ENCODE data around the gene TCF7L1. TPM values are rescaled to one million over a fixed set of nuclear protein-coding genes. Genes with fewer than 3 reads are reported as not detected.

Gene TCF7L1
- total RNA-seq, 1 donor from 2014 or later, result 4.2 TPM

DNA sequence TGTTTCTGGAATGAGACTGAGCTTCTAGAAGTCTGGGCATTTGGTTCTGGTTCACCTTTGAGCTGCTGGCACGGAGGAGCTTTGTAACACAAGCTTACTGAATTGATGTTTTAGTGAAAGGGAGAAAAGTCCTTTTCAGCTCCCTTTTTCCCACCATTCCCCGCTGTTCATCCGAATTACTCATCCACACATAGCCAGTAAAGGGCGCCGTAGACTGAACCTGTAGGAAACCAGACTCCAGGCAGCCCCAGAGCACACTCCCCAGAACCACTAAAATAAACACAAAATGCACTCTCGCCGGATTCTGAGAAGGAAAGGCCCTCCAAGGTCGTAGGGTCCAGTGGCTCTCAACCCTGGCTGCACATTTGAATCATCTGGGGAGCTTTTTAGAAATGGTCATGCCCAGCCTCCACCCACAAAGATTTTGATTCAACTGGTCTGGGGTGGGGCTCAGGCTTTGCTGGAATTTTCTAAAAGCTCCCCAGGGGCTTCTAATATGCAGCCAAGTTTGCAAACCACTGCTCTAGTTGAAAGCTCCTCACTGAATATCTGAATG lies 29.6 kb downstream of the TCF7L1 start:
- no peak for DNase-seq (ENCODE audit: low read depth in 2 of 2)

DNA sequence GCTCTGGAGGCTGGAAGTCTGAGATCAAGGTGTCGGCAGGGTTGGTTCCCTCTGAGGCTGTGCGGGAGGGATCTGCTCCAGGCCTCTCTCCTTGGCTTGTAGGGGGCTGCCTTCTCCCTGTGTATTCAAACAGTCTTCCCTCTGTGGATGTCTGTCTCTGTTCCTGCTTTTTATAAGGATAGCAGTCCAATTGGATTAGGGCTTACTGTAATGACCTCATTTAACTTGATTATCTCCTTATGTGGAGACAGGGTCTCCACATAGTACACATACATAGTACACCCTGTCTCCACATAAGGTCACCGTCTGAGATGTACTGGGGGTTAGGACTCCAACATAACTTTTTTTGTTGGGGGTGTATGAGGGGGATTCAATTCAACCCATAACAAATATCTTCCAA lies 30.5 kb downstream of the TCF7L1 start:
- no peak for DNase-seq (ENCODE audit: low read depth in 2 of 2)

DNA sequence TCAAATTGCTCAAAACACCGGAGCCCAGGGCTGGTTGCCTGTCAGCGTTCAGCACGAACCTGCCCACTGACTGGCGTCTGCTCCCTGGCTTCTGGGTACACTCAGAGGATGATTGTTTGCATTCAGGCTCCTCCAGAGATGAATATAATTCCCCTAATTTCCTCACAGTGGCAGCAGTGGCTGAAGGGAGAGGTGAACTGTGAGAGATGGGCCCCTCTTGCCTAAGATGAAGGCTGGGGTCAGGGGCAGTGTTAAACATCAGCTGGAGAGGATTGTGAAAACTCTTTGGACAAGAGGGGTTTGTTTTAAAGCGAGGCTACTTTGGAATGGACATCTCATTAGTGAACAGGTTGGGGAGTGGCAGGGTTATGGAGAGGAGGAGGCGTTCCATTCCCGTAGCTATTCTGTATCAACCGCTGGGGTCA lies 31.0 kb downstream of the TCF7L1 start:
- no peak for DNase-seq (ENCODE audit: low read depth in 2 of 2)

DNA sequence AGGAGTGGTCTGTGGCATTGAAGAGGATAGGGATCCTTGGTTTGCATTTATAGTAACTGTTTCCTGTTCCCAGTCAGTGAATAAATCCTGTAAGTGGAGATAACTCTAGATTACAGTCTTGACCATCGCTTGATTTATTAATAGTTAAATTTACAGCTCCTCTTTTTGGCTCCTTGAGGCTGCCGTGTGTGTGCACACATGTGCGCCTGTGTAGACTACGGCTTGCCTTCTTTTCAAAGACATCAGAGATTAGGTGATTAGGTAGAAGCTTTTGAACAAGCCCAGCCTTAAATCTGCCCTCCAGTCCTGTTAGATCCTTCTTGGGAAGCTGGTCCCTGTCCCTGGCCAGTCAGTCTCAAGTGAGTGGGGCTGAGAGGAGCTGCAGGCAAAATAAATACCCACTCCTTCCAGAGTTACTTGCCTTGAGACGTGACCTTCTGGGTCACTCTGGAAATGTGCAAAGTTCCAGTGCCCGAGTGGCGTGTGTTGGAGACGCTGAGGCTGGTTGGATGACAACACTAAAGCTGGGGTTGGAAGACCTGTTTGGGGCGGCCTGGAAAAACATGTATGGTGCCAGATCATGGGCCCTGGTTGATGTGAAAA lies 32.0 kb downstream of the TCF7L1 start:
- DNase-seq (ENCODE audit: low read depth in 2 of 2), result no peak

DNA sequence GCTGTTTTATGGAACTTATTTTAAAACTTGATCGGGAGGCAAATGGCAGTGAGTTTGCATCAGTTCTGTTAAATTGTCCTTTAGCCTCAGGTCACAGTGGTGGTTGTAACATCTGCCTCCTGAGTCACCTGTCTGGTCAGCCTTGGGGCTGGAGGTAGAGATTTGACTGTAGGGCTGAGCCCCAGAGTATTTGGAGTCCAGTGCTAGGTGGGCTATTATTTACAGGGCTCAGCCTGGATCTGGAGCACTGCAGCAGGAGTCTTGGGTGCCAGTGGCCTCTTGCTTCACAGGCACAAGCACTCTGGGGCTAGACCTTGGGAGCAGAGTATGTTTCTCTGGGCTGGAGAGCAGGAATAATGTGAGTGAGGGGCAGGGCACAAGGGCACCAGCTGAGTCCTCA lies 32.8 kb downstream of the TCF7L1 start:
- DNase-seq (ENCODE audit: low read depth in 2 of 2), result no peak

DNA sequence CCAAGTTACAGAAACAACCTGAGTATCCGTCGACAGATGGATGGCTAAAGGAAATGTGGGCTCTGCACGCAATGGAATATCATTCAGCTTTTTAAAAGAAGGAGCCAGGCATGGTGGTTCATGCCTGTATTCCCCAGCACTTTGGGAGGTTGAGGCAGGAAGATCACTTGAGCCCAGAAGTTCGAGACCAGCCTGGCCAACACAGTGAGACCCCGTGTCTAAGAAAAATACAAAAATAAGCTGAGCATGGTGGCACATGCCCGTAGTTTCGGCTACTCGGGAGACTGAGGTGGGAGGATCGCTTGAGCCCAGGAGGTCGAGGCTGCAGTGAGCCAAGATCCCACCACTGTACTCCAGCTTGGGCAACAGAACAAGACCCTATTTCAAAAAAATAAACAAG lies 34.3 kb downstream of the TCF7L1 start:
- DNase-seq (ENCODE audit: low read depth in 2 of 2), result peak in 1 of 2 donors; percentile 15

DNA sequence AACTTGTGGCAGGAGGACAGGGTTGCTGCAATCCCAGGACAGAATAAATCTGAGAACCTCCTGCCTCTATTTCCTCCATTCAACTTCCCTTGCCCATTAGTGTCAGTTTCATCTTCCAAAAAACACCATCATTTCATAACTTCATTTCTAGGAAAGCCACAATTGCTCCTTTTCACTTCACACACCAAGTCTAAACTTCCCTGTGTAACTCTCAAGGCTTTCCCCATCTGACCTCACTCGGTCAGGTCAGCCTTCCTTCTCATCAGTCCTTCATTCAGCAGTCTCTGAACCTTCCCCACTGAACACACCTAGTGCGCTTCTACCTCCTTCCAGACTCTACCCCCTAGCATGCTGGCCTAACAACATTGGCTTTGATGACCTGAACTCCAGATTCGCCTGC lies 35.8 kb downstream of the TCF7L1 start:
- DNase-seq (ENCODE audit: low read depth in 2 of 2), result no peak

DNA sequence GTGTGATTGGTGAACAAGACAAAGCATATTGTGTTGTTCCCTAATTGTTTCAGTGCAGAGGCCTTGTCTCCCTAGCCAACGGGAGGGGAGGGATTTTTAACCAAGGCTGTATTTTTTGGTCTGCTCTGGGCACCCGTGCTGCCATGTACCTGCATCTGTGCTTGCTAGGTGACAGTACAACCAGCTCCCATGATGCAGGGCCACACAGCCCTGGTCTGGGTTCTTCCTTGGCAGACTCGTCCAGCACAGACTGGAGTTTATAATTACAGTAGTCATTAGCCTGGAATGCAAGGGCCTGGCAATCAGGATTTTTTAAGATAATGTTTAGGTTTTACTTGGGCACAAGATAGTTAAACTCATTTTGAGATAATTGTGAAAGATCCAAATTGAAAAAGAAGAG lies 36.4 kb downstream of the TCF7L1 start:
- no peak for DNase-seq (ENCODE audit: low read depth in 2 of 2)

DNA sequence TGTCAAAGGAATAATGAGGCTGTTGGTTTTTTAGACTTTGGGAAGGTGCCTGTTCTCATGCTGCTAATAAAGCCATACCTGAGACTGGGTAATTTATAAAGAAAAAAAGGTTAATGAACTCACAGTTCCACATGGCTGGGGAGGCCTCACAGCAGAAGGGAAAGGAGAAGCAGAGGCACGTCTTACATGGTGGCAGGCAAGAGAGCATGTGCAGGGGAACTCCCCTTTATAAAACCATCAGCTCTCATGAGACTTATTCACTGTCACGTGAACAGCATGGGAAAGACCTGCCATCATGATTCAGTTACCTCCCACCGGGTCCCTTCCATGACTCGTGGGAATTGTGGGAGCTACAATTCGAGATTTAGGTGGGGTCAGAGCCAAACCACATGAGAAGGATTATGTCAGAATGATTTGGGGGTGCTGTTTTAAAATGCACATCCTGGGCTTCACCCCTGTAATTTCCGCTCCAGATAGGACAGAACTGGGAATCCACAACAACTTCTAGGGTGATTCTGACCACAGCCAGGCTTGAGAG lies 37.8 kb downstream of the TCF7L1 start:
- DNase-seq (ENCODE audit: low read depth in 2 of 2), result no peak

DNA sequence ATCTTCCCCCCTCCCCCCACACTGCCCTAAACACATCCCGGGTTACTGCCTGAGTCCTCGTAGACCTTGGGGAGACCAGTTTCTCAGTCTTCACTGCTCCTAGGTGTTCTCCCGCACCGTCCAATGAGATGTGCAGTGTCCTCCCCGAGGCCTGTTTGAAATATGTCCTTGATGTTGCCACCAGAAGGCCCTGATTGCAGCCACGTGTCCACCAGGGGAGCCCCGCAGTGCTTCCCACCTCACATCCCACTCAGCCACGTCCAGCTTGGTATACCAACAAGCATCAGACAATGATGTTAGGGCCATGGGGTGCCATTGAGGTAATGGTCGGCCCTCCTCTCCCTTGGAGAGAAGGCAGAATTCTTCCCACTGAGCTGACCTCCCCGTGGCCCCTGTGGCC lies 38.7 kb downstream of the TCF7L1 start:
- no peak for DNase-seq (ENCODE audit: low read depth in 2 of 2)

DNA sequence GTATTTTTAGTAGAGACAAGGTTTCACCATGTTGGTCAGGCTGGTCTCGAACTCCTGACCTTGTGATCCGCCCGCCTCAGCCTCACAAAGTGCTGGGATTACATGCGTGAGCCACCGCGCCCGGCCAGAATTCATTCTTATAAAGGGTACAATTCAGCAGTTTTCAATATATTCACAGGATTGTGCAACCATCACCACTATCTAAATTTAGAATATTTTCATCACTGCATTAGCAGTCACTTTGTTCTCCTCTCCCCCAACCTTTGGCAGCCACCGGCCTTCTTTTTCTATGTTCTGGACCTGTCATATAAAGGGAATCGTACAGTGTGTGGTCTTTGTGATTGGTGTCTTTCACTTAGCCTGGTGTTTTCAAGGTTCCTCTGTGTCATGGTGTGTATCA lies 40.7 kb downstream of the TCF7L1 start:
- peak in 1 of 2 donors; percentile 12 for DNase-seq (ENCODE audit: low read depth in 2 of 2)

DNA sequence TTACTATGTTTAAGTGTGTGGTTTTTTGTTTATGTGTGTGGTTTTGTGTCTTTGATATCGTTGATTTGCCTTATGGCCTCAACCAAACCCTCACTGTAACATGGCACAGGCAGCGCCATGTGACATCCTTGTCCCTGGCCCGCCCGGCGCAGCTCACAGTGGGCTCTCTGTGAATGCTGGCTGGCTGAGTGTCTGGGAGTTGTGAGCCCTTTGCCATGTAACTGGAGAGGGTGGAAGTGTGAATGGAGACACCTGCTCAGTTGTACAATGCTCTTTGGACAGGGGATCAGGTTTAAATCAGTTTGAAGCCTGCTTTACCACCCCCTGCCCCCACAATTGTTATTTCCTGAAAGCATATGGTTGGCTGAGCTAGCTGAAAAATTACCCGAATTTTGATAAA lies 41.8 kb downstream of the TCF7L1 start:
- peak; percentile 49 to 53 for DNase-seq (ENCODE audit: low read depth in 2 of 2)

DNA sequence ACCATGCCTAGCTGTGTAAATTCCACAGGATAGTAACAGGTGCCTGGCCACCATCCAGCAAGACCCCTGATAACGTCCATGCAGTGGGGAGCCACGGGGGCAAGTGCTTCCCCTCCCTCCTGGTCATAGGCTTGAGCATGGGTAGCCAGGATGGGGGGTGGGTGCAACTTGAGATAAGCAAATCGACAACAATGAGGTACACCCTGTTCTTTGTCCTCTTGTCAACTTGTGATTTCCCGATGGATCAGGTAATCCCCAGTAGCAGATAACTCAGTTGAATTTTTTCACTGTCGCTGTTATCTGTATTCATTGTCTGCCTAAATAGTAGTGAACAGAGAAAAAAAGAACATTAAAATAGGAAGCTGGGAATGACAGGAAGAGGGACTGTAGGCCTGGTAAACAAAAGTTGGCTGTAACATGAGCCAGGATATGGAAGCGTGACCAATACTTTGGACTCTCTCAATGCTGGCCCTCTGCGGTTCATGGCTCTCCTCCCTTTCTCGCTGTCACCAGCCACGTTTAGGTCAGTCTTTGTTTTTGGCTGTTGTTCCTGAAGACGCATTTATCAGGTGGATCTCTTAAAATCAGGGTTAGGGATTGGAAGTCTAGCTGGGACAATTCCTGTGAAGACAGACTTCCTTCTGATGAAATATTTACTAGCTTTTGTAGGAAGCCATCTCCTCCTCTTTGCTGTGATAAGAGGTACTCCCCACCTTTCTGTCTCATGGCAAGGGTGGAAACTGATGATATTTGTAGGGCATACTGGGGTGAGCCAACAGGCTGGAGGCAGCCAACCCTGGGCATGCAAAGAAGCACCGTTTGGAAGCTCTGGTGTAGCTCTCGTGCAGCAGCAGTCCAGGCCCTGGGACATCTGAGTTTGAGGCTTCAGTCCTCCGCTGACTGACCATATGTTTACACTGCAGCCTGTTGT lies 42.4 kb downstream of the TCF7L1 start:
- peak; percentile 86 to 87 for DNase-seq (ENCODE audit: low read depth in 2 of 2)

DNA sequence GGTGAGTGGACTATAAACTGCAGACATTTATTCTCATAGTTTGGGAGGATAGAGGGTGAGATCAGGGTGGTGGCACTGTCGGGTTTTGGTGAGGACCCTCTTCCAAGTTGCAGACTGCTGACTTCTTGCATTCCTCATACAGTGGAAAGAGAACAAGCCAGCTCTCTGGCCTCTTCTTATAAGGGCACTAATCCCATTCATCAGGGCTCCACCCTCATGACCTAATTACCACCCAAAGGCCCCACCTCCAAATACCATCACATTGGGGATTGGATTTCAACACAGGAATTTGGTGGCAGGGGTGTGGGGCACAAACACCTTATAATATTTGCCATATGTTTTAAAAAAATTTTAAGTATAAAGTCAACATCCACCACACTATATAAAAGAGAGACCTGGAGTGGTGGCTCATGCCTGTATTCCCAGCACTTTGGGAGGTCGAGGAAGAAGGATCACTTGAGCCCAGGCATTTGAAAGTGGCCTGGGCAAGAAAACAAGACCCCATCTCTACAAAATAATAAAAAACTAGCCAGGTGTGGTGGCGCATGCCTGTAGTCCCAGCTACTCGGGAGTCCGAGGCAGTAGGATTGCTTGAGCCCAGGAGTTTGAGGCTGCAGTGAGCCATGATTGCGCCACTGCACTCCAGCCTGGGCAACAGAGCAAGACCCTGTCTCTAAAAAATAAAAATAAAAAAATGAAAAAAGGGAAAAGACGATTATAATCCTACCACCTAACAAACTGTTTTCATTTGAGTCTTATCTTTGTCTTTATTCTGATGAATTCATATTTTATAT lies 44.0 kb downstream of the TCF7L1 start:
- DNase-seq (ENCODE audit: low read depth in 2 of 2), result no peak

DNA sequence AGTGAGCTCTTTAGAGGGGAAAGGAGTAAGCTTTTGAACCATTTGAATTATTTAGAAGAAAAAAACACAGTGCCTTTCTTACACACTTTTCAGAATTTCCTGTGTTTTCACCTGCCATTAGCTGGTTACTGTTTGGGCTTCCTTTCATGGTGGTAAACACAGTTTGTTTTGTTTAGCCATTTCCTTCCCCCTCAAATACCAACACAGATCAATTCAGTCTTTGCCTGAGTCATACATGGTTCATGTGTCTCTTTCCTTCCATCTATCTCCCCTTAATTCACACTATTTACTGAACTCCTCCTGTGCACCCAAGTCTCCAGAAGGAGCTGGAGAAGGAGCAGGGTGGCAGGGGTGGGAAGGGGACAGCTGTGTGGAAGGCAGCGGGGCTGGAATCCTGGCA lies 45.0 kb downstream of the TCF7L1 start:
- peak; percentile 44 to 53 for DNase-seq (ENCODE audit: low read depth in 2 of 2)

DNA sequence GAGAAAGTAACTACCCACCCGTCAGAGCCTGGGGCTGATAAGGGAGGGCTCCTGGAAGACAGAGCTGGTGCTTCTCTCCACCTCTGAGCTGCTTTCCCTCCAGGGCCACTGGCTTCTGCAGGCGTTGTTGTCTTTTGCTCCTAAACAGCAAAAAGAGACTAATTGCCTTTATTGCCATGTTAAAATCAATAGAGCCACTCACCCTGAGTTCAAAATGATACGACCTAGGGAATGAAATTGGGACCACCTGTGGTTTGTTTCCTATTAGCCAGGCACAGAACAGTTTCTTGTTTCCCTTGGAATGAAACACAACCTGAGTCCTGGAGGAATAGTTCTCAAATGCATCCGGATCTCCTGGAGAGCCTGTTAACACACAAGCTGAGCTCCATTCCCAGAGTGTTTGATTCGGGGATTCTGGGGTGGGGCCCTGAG lies 45.8 kb downstream of the TCF7L1 start:
- DNase-seq (ENCODE audit: low read depth in 2 of 2), result no peak

DNA sequence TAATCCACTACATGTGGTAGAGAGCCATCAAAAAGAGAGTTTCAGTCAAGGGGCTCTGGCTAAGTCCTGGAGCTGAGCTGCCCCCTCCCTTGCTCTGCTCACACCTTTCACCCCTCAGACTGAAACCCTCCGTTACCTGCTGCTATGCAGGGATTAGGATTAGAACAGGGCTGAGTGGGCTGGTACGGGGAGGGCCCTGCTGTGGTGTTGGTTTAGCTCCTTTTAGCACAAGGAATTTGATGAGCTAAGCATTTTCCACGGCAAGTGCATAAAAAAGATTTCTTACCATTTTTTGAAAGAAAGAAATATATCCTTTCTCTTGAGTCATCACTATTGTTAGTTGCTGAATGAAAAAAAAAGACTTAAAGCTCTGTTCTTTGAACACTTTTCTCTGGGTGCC lies 46.3 kb downstream of the TCF7L1 start:
- DNase-seq (ENCODE audit: low read depth in 2 of 2), result peak in 1 of 2 donors; percentile 24

DNA sequence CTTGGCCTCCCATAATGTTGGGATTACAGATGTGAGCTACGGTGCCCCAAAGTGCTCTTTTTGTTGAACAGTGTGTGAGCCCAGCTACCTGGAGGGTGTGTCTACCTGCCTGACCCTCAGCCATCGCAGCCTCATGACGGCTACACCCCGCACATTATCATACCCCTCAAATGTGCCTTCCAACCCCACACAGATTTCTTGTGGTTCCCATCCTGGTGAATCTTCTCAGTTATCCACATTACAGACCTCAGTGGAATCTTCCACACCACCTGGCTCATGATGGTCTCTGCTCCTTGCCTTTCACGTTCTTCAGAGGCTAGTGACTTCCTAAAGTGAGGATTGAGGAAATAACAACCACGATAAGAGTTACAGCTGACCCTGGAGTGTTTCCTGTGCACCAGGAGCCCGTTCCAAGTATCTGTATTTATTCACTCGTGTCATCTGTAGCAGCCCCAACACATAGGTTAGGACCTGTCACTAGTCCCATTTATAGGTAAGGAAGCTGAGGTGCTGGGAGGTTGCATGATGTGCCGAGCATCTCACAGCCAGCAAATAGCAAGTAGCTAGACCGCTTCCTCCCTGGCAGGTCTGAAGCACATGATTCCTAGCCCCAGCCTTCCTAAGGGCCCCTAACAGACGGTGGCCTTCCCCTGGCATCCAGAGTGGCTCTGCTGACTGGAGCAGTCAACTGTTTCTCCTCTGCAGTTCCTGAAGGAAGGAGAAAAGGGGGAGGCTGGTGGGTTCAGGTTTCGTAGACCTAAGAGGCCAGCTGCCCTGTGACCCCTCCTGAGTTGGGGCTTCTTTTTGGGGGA lies 47.3 kb downstream of the TCF7L1 start:
- DNase-seq (ENCODE audit: low read depth in 2 of 2), result peak in 1 of 2 donors; percentile 69

DNA sequence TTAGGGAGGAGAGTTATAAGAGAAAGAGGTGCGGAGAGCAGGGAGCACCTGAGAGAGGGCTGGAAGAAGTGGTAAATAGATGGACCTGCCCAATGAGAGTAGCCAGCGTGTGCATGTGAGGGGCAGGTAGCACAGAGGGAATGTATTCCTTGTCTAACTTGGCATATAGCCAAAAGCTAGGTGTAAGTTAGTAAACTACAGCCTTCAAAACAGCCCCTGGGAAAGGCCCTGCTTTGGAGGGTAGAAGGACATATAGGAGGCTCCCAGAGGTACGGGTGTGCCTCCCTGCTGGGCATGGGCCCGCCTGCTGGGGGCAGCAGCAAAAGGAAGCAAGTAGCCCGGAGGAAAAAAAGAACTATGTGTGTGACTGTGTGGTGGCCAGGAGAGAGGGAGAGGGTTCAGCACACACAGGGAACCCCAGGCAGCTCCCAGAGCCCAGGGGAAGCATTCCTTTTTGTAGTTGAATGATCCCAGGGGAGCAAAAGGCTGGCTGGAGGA lies 48.0 kb downstream of the TCF7L1 start:
- peak in 1 of 2 donors; percentile 27 for DNase-seq (ENCODE audit: low read depth in 2 of 2)

DNA sequence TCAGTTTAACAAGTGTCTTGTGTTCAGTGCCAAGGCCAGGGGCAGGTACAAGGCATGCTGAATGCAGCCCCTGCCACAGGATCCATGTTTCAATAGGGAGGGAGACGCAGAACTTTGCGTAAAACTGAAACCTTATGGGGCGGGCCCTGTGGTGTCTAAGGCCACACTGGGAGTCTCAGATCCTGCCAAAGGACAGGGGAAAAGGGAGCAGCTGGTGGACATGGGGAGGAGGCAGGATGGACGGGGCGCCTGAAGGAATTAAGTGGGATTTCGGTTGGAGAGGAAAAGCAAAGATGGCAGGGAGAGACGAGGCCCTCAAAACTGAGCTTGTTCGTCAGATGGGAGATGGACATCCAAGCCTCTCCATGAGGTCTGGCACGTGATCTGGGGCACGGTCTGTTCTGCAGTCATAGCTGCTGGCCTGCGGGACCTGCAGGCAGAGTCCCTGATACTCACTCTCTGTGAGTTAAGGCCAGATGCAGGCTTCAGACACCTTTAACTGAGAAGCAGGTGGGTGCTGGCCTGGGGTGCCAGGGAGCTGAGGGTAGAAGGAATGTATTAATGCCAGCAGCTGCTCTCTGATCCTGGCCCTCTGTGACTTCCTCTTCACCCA lies 48.8 kb downstream of the TCF7L1 start:
- no peak for DNase-seq (ENCODE audit: low read depth in 2 of 2)

Data from dermis microvascular lymphatic vessel endothelial cell (primary cell).